Heart left ventricle (tissue), 13 donors: ENCODE measurements around the gene DNHD1.

Experiments
- CTCF ChIP-seq, 12 donors: fragments of 200-600 bp; sonication (generic) in 4 of 12; IDR thresholded peaks; one replicate each; pipeline versions ENCODE4 v1.5.0 to v1.8.0; 2018 to 2022; ENCODE audit warnings: antibody characterized with exemption in 12 of 12, mild to moderate bottlenecking in 5 of 12
- POLR2A ChIP-seq, 2 donors: fragments of 450-650 bp; IDR thresholded peaks; one replicate each; pipeline ENCODE4 v1.6.1; 2017; ENCODE audit warnings: antibody characterized with exemption in 2 of 2, mild to moderate bottlenecking in 2 of 2, moderate library complexity in 2 of 2
- donor health status: ischemic (EF 13 %, LVEDD 7.1; RV severe dilation, severe dysfunction).
- donor health status: DM: no; HTN: yes; CAD: no.
- donor health status: DM: no; HTN: no; CAD: no.
- donor health status: ischemic (EF 25% LVEDD 6.9; RV normal size, moderate dysfunction).
- donor health status: ischemic (EF 25% LVEDD 5.7; RV mildly dilated, moderate dysfunction).
- donor health status: ischemic (EF 35%, LVEDD 5.7; RV mildly dilated, moderate dysfunction).
- donor health status: nonischemic (EF 11% LVEDD 7.7; RV severe dilation, severe dysfunction).
- donor health status: DM: yes; HTN: yes; CAD: no.
- donor health status: PGD.
- donor health status: ischemic (EF 29% LVEDD 5.4; RV normal size, mild dysfunction).
- donor health status: nonischemic (EF 23%, LVEDD 6.1; RV moderate dilation, normal function).

DNA sequence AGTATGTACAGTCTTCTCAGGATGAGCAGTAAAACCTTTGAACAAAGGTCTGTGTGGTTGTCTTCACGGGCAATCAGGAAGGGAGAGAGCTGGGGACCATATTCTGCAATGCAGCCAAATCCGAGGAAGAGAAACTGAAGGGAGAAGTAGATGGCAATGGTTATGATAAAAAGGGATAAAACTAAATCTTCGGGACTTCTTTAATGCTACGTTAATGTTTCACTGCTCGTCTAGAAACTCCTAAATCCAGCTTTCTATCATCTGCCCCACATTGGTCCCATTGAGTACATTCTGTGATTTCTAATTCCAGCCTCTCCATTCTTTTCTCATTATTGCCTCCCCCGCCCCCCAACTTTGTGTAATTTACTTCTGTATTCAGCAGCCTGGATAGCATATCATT, 14.1 kb upstream of the DNHD1 start:
- no peak for TF ChIP-seq CTCF (IDR thresholded peaks at IDR 0.05)
- no peak for TF ChIP-seq POLR2A (IDR thresholded peaks at IDR 0.05)
